ENCODE data around the gene GDI1. TPM values are rescaled to one million over a fixed set of nuclear protein-coding genes. Genes with fewer than 3 reads are reported as not detected.

GDI1 gene
- total RNA-seq, 1 donor from 2014 or later: 113 TPM

DNA sequence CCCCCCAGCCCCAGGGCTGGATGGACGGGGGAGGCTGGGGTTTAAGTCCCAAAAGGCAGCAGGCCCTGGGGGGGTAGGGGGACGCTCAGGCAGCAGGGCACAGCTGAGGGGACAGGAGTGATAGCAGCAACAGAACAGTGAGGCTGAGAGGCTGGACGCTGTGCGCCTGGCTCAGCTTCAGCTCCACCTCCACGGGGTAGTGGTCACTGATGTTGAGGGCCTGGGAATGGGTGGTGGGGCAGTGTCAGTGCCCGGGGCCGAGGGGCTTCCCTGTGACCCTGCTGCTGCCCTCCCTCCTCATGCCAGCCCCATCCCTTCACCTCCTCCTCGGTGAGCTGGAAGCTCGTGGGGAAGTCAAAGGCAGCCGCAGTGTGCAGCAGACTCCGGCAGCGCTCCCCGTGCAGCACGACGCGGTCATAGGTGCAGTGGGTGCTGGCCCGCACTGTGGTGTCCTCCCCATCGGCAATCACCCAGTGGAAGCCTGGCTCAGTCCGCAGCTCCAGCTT, 34.3 kb upstream of the GDI1 start:
- TF ChIP-seq, protein P1, sequence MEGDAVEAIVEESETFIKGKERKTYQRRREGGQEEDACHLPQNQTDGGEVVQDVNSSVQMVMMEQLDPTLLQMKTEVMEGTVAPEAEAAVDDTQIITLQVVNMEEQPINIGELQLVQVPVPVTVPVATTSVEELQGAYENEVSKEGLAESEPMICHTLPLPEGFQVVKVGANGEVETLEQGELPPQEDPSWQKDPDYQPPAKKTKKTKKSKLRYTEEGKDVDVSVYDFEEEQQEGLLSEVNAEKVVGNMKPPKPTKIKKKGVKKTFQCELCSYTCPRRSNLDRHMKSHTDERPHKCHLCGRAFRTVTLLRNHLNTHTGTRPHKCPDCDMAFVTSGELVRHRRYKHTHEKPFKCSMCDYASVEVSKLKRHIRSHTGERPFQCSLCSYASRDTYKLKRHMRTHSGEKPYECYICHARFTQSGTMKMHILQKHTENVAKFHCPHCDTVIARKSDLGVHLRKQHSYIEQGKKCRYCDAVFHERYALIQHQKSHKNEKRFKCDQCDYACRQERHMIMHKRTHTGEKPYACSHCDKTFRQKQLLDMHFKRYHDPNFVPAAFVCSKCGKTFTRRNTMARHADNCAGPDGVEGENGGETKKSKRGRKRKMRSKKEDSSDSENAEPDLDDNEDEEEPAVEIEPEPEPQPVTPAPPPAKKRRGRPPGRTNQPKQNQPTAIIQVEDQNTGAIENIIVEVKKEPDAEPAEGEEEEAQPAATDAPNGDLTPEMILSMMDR (IDR thresholded peaks at IDR 0.05; ENCODE audit: insufficient read depth, low read length, poor library complexity, severe bottlenecking): no peak
- Histone ChIP-seq H3K36me3 (ENCODE audit: control insufficient read depth, insufficient read depth, low read length) (peaks cover 2% of the 10 kb centered on the region), H3K27me3 (ENCODE audit: control insufficient read depth, insufficient read depth, low read length) (no peaks in the 10 kb centered on the region), H3K4me3 (ENCODE audit: low read depth, low read length) (no peak overlapping the region)
- no peak for DNase-seq (ENCODE audit: low read depth)

DNA sequence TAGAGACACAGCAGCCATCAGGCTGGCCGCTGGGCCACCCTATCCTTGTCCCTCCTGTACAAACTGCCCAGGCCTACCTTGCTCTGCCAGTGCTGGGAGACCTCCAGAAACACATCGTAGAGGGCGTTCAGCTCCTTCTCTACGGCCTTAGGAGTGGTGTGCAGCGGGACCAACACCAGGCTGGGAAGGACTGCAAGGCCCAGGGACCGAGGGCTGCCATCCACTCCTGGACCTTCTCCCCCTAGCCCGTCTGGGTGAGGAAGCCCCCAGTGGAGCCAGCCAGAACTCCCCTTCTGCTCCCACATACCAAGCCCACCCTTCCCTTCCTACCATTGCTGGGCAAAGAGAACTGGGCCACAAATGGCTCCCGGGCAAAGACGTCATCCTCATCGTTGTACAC, 33.8 kb upstream of the GDI1 start:
- H3K36me3 ChIP-seq (ENCODE audit: control insufficient read depth, insufficient read depth, low read length): peaks cover 2% of the 10 kb centered on the region
- H3K27me3 ChIP-seq (ENCODE audit: control insufficient read depth, insufficient read depth, low read length): no peaks in the 10 kb centered on the region
- TF ChIP-seq, protein P1 (IDR thresholded peaks at IDR 0.05; ENCODE audit: insufficient read depth, low read length, poor library complexity, severe bottlenecking): no peak
- no peak for DNase-seq (ENCODE audit: low read depth)
- no peak overlapping the region for H3K4me3 ChIP-seq (ENCODE audit: low read depth, low read length)

DNA sequence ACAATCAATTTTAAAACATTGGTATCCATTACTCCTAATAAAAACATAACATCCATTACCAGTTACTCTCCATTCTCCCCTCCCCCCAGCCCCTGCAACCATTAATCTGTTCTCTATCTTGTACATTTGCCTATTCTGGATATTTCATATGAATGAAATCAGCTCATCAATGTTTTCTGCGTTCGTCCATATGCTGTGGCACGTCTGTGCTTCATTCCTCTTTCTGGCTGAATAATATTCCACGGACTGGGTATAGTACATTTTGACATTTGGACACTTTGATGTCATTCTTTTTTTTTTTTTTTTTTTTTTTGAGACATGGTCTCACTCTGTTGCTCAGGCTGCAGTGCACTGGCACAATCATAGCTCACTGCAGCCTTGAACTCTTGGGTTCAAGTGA, 33.1 kb upstream of the GDI1 start:
- TF ChIP-seq, protein P1 (IDR thresholded peaks at IDR 0.05; ENCODE audit: insufficient read depth, low read length, poor library complexity, severe bottlenecking): no peak
- Histone ChIP-seq H3K27me3 (ENCODE audit: control insufficient read depth, insufficient read depth, low read length) (no peaks in the 10 kb centered on the region), H3K36me3 (ENCODE audit: control insufficient read depth, insufficient read depth, low read length) (peaks cover 2% of the 10 kb centered on the region), H3K4me3 (ENCODE audit: low read depth, low read length) (no peak overlapping the region)
- no peak for DNase-seq (ENCODE audit: low read depth)

DNA sequence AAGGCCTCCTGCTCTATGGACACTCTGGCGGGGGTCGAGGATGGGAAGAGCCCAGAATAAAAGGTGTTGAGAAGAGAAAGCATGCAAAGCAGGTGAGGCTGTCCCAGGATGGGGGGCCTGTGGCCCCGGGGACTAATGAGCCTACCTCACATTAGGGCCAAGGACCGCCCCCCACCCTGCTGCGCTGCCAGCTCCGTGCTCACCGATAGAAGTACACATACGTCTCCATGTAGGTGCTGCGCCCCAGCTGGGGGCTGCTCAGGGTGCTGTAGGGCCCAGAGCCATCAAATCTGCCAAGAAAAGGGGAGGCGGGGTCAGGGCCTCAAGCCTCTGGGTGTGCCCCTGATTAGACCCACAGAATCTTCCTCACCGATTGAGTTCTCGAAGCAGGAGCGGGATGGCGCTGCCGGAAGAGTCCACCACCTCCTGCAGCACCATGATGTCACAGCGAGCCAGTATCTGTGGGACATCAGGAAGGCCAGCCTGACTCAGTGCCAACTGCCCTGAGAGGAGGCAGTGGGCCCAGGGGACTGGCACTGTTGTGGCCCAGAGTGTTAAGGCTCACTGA, 32.2 kb upstream of the GDI1 start:
- Histone ChIP-seq H3K27me3 (ENCODE audit: control insufficient read depth, insufficient read depth, low read length) (no peaks in the 10 kb centered on the region), H3K4me3 (ENCODE audit: low read depth, low read length) (no peak overlapping the region), H3K36me3 (ENCODE audit: control insufficient read depth, insufficient read depth, low read length) (peaks cover 2% of the 10 kb centered on the region)
- TF ChIP-seq, protein P1 (IDR thresholded peaks at IDR 0.05; ENCODE audit: insufficient read depth, low read length, poor library complexity, severe bottlenecking): no peak
- no peak for DNase-seq (ENCODE audit: low read depth)

DNA sequence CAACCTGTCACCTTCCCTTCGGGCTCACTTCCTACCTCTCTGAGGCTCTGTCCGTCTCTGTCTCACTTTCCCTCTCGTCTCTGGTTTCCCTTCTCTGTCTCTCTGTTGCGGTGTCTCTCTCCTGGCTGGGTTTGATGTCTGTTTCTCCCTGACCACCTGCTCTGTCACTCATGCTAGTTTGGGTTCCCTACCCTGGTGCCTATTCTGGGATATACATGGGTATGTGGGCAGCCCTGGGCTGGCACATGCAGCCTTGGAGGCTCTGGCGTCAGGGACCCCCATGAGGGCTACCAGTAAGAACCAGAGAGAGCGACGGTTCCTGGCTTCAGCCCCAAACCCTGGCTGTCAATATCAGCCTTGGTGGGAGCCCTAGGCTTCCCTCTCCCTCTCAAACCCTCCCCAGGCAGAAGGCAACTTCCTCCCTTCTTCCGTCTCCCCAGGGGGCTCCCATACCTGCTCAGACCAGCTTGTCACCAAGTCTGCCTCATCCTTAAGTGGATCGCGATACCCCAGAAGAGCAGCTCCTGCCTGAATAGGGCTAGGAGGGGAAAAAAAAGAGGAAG, 28.2 kb upstream of the GDI1 start:
- Histone ChIP-seq H3K36me3 (ENCODE audit: control insufficient read depth, insufficient read depth, low read length) (no peaks in the 10 kb centered on the region), H3K27me3 (ENCODE audit: control insufficient read depth, insufficient read depth, low read length) (no peaks in the 10 kb centered on the region), H3K4me3 (ENCODE audit: low read depth, low read length) (peak overlapping the region; percentile 32)
- TF ChIP-seq, protein P1 (IDR thresholded peaks at IDR 0.05; ENCODE audit: insufficient read depth, low read length, poor library complexity, severe bottlenecking): no peak
- DNase-seq (ENCODE audit: low read depth): no peak
